NK-92 (cell line): ENCODE measurements around the gene MYH14.
"Not testable (repeated sequence)": the region's sequence is repeated elsewhere in the genome, so short reads cannot be mapped to it uniquely, and the experiment has no call there.

ENCODE experiments used
- DNase-seq: peaks from one replicate; lab custom pipeline; 2025; ENCODE audit not compliant: unreplicated experiment; lab: John Stamatoyannopoulos, UW

The MYH14 gene

DNA sequence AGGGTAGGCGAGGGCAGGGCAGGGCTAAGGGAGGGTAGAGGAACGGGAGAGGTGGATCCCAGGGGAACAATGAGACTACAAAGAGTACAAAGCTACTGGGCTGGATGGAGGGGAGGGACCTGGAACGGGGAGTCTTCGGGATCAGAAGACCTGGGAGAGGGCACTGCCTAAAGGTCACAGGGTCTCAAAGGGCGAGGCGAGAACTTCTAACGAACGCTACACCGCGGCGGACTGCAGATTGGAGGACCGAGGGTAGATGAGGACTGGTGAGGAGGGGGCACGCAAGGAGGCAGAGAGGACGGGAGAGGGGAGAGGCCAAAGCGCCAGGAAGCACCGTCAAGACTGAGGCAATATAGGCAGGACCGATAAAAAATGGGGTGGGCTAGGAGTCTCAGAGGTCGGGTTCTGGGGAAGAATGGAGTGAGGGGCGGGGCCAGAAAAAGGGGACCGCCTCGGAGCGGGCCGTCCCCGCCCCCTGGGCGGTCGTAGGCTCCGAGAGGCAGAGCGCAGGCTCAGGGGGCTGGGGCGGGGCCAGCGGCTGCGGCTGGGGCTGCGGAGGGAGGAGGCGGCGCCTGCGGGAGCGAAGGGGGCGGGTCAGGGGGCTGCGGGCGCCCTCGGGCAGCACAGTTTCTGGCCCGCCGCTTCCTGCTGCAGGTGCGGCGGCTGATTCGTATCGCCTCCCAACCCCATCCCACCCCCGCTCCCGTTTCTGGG lies 127.1 kb downstream of the MYH14 start:
- no peak for DNase-seq

DNA sequence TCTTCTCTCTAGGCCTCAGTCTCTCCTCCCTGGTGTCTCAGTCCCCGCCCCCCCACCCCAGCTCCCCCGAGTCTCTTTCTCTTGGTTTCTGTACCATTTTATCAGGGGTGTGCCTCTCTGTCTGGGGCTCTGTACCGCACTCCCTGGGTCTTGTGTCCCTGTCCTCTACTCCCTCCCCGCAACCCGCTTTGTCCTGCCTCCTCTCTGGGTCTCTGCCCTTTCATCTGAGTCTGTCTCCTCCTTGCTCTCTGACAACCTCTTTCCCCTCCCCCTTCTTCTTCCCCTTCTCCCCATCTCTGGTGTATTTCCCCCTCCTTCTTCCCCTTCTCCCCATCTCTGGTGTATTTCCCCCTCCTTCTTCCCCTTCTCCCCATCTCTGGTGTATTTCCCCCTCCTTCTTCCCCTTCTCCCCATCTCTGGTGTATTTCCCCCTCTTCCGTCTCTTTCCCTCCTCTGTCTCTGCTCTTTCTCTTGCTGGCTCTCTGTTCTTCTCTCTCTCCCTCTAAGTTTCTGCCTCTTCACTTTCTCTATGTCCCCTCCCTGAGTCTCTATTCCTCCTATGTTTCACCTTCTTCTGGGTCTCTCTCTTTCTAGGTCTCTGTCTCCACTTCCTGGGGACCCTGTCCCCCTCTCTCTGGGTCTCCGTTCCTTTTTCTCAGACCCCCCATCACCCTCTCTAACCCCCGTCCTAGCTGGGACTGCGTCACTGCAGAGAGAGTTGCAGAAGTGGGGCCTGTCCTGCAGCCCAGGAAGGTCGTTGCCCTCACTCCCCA lies 128.0 kb downstream of the MYH14 start:
- no peak for DNase-seq

DNA sequence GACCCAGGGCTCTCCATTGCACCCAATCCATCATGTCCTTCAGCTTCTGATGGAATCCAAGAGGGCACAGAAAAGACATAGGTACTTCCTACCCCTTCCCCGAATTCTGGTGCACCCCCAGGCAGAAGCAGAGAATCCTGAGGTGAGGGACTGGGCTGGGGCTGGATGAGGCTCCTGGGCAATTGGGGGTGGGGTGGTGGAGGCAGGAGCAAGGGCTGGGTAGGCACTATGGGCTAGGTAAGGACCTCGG lies 128.5 kb downstream of the MYH14 start:
- DNase-seq: no peak

DNA sequence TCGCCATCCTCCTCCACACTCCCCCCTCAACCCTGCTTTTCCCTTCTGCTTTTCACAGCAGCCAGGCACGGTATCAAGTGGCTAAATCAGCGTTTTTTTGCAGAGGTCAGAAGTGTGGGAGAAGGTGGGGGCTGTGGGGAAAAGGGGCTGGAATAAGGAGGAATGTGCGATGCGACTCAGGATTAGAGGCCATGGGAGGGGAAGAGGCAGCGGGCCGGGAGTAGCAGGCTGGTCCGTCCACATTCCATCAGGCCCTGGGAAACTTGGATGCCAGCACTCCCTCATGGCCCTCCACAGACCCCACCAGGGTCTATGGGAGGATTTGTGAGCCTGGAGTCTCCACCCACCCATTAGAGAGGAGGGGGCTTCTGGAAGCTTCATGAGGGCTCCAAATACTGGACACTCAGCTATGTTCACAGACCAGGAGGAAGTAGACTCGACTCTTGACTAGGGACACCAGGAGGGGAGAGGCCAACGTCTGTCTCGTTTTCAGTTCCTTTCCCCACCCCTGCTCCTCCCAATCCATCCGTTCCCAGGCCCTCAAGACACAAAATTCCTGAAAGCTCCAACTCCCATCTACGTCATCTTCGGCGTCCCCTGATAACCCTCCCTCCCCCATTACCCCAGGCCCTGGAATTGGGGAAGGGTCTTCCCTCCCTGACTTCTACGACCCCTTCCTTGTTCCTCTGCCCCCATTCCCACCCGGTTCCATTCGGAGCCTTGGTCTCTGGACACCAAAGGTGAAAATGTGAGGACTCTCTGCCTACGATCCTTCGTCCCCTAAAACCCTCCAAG lies 129.0 kb downstream of the MYH14 start:
- no peak for DNase-seq

DNA sequence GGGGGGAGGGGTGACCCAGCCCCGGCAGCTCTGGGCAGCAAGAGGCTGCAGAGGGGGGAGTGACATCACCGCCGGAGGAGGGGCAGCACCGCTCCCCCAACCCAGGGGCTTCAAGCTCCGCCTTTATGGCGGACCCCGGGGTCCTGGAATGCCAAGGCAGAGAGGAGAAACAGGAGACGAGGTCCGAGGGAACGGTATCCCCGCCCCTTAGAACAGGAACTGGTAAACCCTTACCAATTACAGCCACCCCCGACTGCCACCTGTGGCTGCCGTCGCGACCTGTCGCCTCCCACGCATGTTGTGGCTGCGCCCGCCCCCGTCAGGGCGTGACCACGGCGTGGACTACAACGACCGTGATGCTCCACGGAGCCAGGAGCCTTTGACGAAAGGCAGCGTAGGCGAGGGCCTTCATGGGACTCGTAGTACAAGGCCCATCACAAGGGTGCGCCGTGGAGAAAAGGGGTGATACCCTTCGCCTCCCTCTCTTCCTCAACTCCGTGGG lies 129.9 kb downstream of the MYH14 start:
- DNase-seq: no peak

DNA sequence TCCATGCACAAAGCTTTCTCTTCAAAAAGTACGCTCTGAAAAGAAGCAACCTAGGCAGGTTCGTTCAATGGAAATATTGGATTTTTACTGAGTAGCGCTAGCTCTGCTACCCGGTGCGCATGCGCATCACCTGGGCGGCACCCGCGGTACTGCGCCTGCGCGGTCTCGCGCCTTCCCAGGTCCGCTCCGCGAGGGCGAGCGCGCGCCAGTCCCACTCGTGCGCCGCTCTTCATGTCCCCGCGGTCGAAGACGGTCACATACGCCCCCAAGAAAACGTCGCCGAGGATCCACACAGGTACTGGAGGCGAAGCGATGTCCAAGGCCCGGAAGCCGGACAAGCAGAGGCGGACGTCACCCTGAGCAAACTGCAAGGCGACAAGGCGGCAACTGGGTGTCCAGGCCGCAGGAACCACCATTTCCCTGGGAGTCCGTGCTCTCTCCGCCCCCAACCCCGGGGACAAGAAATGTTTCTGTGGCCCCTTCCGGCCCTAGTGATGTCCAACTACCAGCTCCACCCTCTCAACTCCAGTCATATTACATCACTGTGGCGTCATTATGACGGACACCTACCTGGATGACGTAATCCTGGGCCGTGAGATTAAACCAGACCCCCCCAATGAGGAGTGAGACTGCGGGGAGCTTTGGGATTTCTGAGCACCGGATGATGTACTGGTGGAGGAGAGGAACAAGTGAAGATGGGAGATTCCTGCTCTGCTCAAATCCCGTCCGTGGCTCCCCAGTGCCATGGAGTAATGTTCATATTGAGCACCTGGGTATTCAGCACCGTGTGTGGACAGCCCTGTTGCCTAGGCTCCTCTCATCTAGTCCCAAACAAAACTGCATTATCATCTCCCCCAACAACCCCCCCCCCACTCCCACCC lies 130.6 kb downstream of the MYH14 start:
- DNase-seq: no peak

DNA sequence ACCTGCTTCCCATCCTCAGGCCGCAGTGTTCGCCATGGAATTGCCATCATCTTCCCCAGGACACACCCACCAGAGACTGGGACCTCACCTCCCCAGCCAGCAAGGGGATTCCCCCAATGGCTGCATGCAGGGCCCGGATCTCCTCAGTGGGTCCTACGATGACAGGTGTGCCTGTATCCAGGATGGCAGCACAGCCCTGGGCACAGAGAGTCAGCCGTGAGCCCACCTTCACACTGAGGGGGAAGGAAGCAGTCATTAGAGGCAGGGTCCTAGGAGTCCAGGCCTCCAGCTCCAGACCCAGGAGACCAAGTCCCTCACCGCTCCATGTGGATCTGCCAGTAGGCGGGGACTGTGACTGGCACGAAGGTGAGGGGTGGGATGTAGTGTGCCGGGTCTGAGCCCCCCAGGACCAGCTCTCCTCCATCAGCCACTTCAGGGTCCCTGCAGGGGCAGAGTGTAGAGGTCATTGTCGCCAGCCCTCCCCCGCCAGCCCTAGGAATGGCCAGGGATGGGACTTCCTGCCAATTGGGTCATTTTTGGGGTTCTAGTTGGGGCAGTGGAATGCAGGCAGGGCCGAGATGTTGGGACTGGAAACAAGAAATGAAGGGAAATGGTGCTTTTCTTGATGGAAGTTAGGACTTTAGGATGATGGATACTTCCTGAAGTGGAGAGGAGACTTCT lies 131.5 kb downstream of the MYH14 start:
- DNase-seq: no peak

DNA sequence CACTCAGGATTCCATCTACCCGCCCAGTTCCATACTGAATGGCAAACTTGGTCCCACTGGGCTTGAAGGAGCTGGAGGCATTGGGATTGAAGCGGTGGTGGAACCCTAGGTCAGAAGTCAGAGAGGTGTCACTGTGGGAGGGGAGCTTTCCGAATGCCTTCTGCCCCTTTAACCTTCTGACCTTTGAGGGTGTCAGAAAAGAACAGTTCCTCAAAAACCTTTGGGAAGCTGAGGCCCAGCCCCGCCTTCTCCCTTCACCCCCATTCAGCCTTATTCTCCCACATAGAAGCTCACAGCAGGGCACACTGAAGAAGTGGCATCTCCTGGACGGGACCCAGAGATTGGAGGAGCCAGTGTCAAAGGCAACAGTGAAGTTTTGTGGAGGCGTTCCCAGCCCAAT lies 133.6 kb downstream of the MYH14 start:
- DNase-seq: not testable (repeated sequence)

DNA sequence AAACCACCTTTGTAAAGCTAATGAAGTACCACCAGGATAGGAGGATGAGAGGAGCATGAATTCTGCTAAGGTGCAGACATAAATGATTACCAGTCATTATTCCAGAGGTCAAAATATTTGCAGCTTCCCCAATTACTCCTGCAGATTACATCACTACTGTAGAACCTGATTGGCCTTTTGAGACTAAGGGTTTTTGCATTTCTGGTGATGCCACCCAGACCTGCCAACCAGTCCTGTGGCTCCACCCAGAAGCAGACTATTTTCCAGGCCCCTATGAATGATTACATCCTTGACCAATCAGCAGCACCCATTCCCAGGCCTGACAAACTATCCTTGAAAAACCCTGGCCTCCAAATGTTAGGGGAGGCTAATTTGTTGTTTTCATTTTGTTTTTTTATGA lies 136.9 kb downstream of the MYH14 start:
- no peak for DNase-seq

DNA sequence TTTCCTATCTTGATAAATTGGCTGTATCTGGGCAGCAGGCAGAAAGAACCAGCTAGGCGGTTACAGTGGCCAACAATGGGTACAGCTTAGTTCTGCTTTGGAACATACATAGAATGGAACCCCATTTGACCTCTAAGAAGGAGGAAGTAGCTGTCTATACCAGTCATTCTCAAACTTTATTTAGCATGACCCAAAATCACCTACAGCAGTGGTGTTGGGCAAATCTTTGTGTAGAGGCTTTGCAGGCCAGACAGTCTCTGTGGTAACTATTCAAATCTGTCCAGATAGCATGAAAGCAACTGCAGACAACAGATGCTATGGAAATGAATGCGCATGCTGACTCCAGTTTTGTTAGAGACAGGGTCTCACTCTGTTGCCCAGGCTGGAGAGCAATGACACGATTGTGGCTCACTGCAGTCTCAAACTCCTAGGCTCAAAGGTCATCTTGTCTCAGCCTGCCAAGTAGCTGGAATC lies 137.7 kb downstream of the MYH14 start:
- no peak for DNase-seq

DNA sequence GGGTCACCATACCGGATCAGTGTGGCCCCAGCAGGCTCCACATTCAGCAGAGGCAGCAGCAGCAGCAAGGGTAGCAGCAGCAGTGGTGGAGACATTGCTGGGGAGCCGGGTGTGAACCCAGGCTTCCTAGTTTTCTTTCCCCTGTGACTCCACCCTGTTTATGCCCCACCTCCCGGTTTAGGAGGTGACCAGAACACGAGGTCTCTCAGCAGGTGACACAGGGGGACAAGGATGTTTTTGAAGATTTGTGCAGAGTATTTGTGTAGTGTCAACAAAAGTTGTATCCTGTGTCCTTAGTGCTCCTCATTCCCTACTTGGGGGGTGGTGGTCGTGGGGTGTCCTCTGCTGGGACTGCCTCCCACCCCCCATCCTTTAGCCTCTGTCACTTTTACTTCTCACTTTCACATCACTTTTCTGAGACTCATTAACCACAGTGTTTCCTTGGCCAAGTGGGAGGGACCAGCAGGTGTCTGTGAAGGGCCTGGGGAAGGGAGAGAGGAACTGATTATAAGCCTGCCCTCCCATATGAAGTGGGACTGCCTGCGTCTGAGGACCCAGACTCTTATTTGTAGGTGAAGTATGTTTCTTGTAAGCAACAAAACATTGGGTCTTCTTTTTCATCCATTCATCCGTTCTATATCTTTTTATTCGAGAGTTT lies 141.4 kb downstream of the MYH14 start:
- DNase-seq: no peak

DNA sequence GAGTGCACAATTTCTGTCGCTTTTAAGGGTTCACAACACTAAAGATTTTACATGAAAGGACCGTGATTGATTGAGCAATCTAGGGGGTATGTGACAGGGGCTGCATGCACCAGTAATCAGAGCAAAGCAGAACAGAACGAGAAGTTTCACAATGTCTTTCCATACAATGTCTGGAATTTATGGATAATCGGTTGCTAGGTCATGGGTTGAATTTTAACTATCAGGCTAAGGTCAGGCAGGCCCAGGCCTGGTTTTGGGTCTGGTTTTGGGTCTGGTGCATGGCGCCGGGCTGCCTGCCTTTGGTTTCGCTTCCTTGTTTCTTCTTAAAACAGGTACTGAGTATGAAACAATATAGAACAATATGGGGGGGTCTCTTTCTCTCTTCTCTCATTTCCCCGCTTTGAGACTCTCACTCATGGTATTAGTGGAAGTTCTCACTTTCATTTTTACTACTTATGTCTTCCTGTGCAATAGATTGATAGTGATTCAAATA lies 143.7 kb downstream of the MYH14 start:
- DNase-seq: not testable (repeated sequence)

DNA sequence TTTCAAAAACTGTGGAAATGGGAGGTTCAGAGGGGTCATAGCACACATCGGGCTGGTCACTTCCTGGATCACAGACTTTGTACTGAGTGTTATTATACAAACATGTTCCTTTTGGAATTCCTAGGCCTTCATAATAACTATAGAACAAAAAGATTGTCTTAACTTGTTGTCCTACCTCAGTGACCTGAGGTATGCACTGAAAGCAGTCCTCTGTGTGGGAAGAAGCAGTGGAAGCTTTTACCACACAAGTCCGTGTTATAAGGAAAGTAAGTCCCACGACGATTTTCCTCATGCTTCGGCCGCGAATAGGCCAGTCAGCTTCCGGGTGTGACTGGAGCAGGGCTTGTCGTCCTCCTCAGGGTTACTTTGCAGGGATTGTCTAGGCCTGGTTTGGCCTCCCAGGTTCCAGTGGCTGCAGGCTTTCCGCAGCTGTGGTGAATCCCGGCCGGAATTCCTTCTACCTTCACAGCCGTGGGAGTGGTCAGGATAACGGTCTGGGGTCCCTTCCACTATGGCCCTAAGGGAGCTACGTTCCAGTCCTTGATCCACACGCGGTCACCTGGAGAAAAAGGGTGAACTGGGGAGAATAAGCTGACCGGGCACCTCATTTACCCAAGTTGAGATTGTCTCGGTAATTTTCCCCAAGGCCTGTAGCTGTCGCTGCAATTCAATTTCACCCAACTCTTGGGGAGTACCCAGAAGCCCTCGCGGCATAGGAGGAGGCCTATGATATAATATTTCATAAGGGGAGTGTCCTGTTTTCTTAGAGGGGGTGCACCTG lies 146.0 kb downstream of the MYH14 start:
- no peak for DNase-seq

DNA sequence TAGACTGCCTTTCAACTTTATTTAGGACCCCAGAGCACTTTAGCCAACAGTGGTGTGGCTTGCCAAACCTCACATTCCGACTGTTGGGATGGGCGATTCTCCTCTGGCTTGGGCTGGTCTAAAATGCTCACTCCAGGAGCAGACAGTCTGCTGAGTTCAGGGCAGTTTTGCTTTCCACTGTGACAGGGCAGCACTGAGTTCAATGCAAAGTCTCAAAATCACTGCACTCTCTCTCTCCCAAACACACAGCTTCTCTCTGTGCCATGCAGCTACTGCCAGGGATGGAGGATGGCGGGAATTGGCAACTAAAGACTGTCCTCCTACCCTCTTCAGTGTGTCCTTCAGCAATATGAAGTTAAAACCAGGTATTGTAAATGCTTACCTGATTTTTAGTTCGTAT lies 148.8 kb downstream of the MYH14 start:
- DNase-seq: no peak

DNA sequence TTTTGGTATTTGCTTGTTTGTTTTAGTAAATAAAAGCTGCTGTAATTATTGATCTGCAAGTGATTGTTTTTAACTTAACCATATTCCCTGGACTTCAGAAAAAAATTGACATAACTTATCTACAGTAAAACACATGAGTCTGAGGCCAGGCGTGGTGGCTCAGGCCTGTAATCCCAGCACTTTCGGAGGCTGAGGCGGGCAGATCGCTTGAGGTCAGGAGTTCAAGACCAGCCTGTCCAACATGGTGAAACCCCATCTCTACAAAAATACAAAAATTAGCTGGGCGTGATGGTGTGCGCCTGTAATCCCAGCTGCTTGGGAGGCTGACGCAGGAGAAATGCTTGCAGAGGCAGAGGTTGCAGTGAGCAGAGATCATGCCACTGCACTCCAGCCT lies 150.1 kb downstream of the MYH14 start:
- not testable (repeated sequence) for DNase-seq

DNA sequence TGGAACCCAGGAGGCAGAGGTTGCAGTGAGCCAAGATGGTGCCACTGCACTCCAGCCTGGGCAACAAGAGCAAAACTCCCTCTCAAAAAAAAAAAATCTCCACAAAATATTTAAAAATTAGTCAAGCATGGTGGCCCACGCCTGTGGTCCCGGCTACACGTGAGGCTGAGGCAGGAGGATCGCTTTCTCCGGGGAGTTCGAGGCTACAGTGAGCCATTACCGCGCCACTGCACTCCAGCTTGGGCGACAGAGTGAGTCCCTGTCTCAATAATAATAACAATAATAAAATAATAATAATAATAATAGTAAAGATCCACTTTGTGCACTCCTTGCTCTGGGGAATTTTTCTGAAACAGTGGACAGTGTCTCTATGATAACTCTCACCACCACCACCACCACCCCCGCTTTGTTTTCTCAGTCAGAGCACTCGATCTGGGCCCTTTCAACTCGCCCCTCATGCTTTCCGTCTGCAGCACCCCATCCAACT lies 153.3 kb downstream of the MYH14 start:
- no peak for DNase-seq

DNA sequence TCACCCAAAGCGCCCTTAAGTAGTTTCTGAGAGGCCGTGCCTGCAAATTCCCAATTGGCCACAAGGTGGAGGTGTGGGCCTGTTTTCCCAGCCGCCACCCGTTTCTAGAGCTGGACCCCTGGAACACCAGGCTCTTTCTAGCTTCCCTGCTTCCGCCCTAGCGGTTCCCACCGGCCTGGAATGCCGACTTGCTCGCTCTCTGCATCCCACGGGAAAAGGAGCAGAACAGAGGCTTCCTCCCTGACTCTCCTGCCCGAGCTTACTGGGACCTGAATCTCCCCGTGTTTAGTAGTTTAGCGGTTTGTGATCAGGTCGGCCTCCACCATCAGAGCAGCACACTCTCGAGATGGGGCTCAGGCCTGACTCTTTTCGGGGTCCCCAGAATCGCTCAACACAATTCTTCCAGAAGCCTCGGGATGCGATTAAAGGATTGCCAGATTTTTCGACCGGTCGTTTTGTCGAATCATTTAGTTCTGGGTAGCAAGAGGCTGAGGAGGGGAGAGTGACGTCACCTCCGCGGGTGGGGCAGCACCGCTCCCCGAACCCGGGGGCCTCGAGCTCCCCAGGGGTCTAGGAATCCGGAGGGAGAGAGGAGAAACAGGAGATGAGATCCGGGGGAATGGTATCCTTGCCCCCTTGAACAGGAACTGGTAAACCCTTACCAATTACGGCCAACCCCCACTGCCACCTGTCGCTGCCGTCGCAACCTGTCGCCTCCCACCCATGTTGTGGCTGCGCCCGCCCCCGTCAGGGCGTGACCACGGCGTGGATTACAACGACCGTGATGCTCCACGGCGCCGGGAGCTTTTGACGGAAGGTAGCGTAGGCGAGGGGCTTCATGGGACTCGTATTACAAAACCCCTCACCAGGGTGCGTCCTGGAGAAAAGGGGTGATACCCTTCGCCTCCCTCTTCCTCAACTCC lies 154.0 kb downstream of the MYH14 start:
- no peak for DNase-seq
